ENCODE data around the gene DNAJB8.

- TF ChIP-seq EZH2 (IDR thresholded peaks at IDR 0.05; ENCODE audit: low read length, missing control alignments) (no peak), CTCF (conservative IDR thresholded peaks at IDR 0.05 in 1 of 2, IDR thresholded peaks at IDR 0.05 in 1 of 2; ENCODE audit: low read depth in 1 of 2, low read length in 2 of 2) (no peak)
These were observed 27.5 kb downstream of the DNAJB8 start for GRCh38 chr3:128439226-128439625.

All from fibroblast of lung (primary cell).